Testis (tissue), 5 donors: ENCODE results near the gene SNRNP48. TPM values are rescaled to one million over a fixed set of nuclear protein-coding genes. Genes with fewer than 3 reads are reported as not detected.
A peak's percentile ranks its signal among the peaks of the same experiment; 100 is the strongest.

Experiments used
- DNase-seq: peaks from one replicate; pipeline ENCODE4 v3.0.0-alpha.2; 2019
- H3K27ac ChIP-seq, 2 donors: fragments of 200-600 bp; sonication (generic); one replicate each; pipeline ENCODE4 v1.5.1; 2019
- H3K27me3 ChIP-seq: fragments of 200-600 bp; sonication (generic); one replicate; pipeline ENCODE4 v1.5.1; 2019
- H3K36me3 ChIP-seq: fragments of 200-600 bp; sonication (generic); one replicate; pipeline ENCODE4 v1.5.1; 2017; ENCODE audit warnings: low read depth; ENCODE audit errors: missing control alignments
- H3K4me1 ChIP-seq: fragments of 200-600 bp; sonication (generic); one replicate; pipeline ENCODE4 v1.5.1; 2019
- H3K4me3 ChIP-seq, 2 donors: fragments of 200-600 bp; sonication (generic); one replicate each; pipeline ENCODE4 v1.5.1; 2017 to 2019
- H3K9me3 ChIP-seq: fragments of 200-600 bp; sonication (generic); one replicate; pipeline ENCODE4 v1.5.1; 2017
- CTCF ChIP-seq, 3 experiments: fragments of 450-650 bp in 2 of 3; fragments of 200-600 bp in 1 of 3; sonication (generic) in 1 of 3; IDR thresholded peaks; one replicate each; pipeline ENCODE4 v1.5.1; 2016 to 2019; ENCODE audit warnings: antibody characterized with exemption in 3 of 3, mild to moderate bottlenecking in 2 of 3, moderate library complexity in 1 of 3
- POLR2A ChIP-seq: fragments of 450-650 bp; IDR thresholded peaks from one replicate; pipeline ENCODE4 v1.6.1; 2017; ENCODE audit warnings: antibody characterized with exemption, mild to moderate bottlenecking, moderate library complexity
- WGBS, 2 donors: methylation state at CpG; one replicate each; pipeline ENCODE4 v1.1.5; 2018; 5-methylcytosine and 5-hydroxymethylcytosine counted together
- intact Hi-C: fragments of 100-400 bp; cut with DNase I; formaldehyde crosslinking; loops from one replicate; pipeline ENCODE4 v1.15.1; 2023; ENCODE audit warnings: low total_unique reads
- long read RNA-seq, 2 donors: transcript quantifications; one replicate each; lab custom pipeline, GENCODE V29; 2026
- polyA plus RNA-seq: library from polyadenylated mRNA; stranded (reverse); fragments of 350-450 nt; fragmentation: Illumina TruSeq; extraction: RNeasy Lipid Tissue Mini Kit (QIAGEN cat#74804); gene quantifications from one replicate; pipeline ENCODE4 v1.2.3, GENCODE V29; 2014; ENCODE audit warnings: low read depth, low replicate concordance; ENCODE audit not compliant: insufficient read depth
- total RNA-seq, 2 donors: library from RNA; depleted of rRNA; stranded (reverse); fragments of >200 nt; gene quantifications; one replicate each; pipeline ENCODE4 v1.2.3, GENCODE V29; 2016

SNRNP48 gene
- total RNA-seq (10 to 100 TPM in 1 of 2 donors, 1 to 10 TPM in 1; 8.5 to 10.7 TPM), polyA plus RNA-seq (5.6 TPM)
- long read RNA-seq, donor 1, full-length matches to known transcripts, result 4 of 4 reads
- long read RNA-seq, donor 1, partial matches to known transcripts, result 0 of 4 reads
- long read RNA-seq, donor 1, other reads (novel, unspliced or antisense), result 0 of 4 reads
- long read RNA-seq, donor 2, full-length matches to known transcripts, result 4 of 10 reads
- long read RNA-seq, donor 2, partial matches to known transcripts, result 6 of 10 reads
- long read RNA-seq, donor 2, other reads (novel, unspliced or antisense), result 0 of 10 reads

GRCh38 chr6:7589949-7590917 lies at the start of gene SNRNP48:
TSS of gene SNRNP48 (plus strand) at chr6:7590198. CDS start at chr6:7590258, 60 bp downstream.
- peak; percentile 98 for DNase-seq
- intact Hi-C loops, result no loop called here
- Histone ChIP-seq H3K36me3 (no peaks in the 10 kb centered on the region), H3K27me3 (no peaks in the 10 kb centered on the region), H3K4me3 (peak within 1 kb of the TSS; percentile 84 to 88), H3K27ac (peak within 1 kb of the TSS in 1 of 2 donors; percentile 76), H3K9me3 (no peaks in the 10 kb centered on the region), H3K4me1 (peaks cover 7% of the 10 kb centered on the region)
- WGBS, 2 donors, result 1% methylated on average over 36 to 72 of the region's 72 CpGs
- TF ChIP-seq POLR2A (no peak), CTCF (IDR thresholded peaks at IDR 0.05) (no peak)

- H3K27me3 ChIP-seq, result no peaks in the 10 kb centered on the region
- H3K9me3 ChIP-seq, result no peaks in the 10 kb centered on the region
- intact Hi-C loops, result no loop called here
- no peak for DNase-seq
- H3K4me1 ChIP-seq, result peaks cover 6% of the 10 kb centered on the region
- peak overlapping the region; percentile 49 to 57 for H3K4me3 ChIP-seq
- TF ChIP-seq POLR2A (no peak), CTCF (IDR thresholded peaks at IDR 0.05) (no peak)
- no peaks in the 10 kb centered on the region for H3K36me3 ChIP-seq
- WGBS, 2 donors, result 9 to 17% methylated on average over 16 to 17 of the region's 17 CpGs
- no peak overlapping the region for H3K27ac ChIP-seq
Observed at GRCh38 chr6:7540595-7540994, 49.4 kb upstream of the SNRNP48 start.

GRCh38 chr6:7541175-7542064 lies 48.6 kb upstream of the SNRNP48 start, which contains the start of gene DSP:
TSS of gene DSP (plus strand) at chr6:7541671. CDS start at chr6:7541916, 245 bp downstream.
- WGBS, 2 donors, result 2 to 3% methylated on average over 19 to 79 of the region's 105 CpGs
- Histone ChIP-seq H3K9me3 (no peaks in the 10 kb centered on the region), H3K27me3 (no peaks in the 10 kb centered on the region), H3K4me1 (peaks cover 6% of the 10 kb centered on the region), H3K27ac (peak within 1 kb of the TSS in 1 of 2 donors; percentile 56), H3K36me3 (no peaks in the 10 kb centered on the region), H3K4me3 (peak within 1 kb of the TSS; percentile 49 to 57)
- no peak for TF ChIP-seq POLR2A
- TF ChIP-seq CTCF (IDR thresholded peaks at IDR 0.05), result no peak
- intact Hi-C loops, result no loop called here
- peak; percentile 41 for DNase-seq

GRCh38 chr6:7542065-7542873 lies 47.7 kb upstream of the SNRNP48 start:
- DNase-seq, result peak; percentile 22
- no peak for TF ChIP-seq CTCF (IDR thresholded peaks at IDR 0.05)
- TF ChIP-seq POLR2A, result no peak
- peaks cover 6% of the 10 kb centered on the region for H3K4me1 ChIP-seq
- intact Hi-C loops, result no loop called here
- H3K4me3 ChIP-seq, result peak overlapping the region; percentile 49 to 57
- no peaks in the 10 kb centered on the region for H3K36me3 ChIP-seq
- H3K9me3 ChIP-seq, result no peaks in the 10 kb centered on the region
- no peaks in the 10 kb centered on the region for H3K27me3 ChIP-seq
- WGBS, 2 donors, result 0 to 1% methylated on average over 1 to 50 of the region's 80 CpGs
- peak overlapping the region in 1 of 2 donors; percentile 56 for H3K27ac ChIP-seq
